AG10803 (cell line): ENCODE data around the gene NXNL2.

Experiments used
- DNase-seq: peaks from one replicate; pipeline ENCODE4 v3.0.0; 2010; ENCODE audit warnings: low read depth
- H3K4me3 ChIP-seq: 2 replicates; pipeline ENCODE4 v1.5.1; 2011; ENCODE audit warnings: mild to moderate bottlenecking, low read length, control low read depth
- CTCF ChIP-seq: conservative IDR thresholded peaks from 2 replicates; pipeline ENCODE4 v1.5.1; 2011; ENCODE audit warnings: mild to moderate bottlenecking, low read length, control low read depth, inconsistent platforms

NXNL2 gene

DNA sequence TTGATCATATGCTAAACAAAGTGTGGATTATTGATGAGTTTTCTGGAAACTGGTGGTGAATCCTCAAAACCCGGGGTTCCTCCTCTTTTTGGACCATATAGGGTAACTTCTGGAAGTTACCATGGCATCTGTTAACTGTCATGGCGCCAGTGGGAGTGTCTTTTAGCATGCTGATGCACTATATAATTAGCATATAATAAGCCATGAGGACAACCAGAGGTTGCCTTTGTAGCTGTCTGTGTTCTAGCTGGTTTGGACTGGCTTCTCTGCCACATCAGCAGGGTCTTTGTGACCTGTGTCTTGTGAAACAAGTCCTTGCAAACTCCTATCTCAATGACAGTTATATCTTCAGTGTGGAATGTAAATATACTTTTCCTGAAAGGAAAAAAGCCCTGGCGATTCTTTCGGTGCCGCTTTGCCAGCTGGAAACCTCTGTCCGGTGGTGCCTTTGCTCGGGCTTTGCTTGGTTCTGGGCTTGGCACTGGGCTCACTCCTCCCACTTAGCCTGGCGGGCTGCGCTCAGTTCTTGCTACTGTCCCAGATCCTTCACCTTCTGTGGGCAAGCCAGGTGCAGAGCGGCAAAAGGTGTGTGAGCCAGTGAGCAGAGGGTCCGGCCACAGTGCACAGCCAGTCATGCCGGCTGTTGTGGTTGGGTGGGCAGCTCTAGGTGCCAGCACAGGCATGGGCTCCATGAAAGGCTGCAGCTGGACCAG lies 20.4 kb downstream of the NXNL2 start:
- H3K4me3 ChIP-seq: no peak overlapping the region
- no peak for DNase-seq
- no peak for TF ChIP-seq CTCF

- no peak for TF ChIP-seq CTCF
- no peak for DNase-seq
- H3K4me3 ChIP-seq: no peak overlapping the region
These were observed 24.7 kb downstream of the NXNL2 start for GRCh38 chr9:88559661-88560060.

DNA sequence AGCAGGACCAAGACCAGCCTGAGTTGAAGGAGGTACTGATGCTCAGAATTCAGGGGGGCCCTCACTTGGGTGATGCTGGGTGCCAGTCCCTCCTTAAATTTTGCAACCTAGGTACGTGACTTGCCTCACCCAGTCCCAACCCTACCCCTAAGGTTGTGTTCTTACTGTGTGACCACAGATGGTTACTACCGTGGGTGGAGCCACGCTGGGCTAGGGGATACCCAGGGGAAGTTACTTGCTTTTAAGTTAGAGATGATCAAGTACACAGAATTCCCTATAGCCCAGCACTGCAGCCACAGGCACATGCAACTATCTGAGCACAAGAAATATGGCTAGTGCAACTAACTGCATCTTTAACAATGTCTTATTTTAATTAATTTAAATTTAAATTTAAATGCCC lies 32.9 kb downstream of the NXNL2 start:
- no peak for DNase-seq
- no peak overlapping the region for H3K4me3 ChIP-seq
- TF ChIP-seq CTCF: no peak

GRCh38 chr9:88571419-88571818 lies 36.4 kb downstream of the NXNL2 start:
- peak; percentile 24 for DNase-seq
- H3K4me3 ChIP-seq: no peak overlapping the region
- TF ChIP-seq CTCF: no peak

GRCh38 chr9:88572684-88573083 lies 37.7 kb downstream of the NXNL2 start:
- TF ChIP-seq CTCF: no peak
- no peak for DNase-seq
- H3K4me3 ChIP-seq: no peak overlapping the region

DNA sequence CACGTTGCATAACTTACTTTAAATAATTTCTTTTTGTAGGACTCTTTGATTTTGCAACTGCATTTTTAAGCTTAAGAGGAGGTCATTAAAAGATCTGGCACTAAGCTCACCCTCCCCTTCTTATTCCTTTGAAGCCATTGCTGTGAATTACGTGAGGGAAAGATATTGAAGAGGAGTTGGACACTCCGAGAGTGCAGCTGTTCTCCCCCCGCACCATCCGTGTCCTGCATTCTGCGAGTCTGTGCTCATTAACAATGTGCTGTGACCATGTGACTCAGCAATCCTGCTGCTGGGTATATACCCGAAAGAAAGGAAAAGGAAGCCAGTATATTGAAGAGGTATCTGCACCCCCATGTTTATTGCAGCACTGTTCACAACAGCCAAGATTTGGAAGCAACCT lies 40.0 kb downstream of the NXNL2 start:
- peak; percentile 68 for DNase-seq
- no peak for TF ChIP-seq CTCF
- H3K4me3 ChIP-seq: 0 out of 2 replicates have a peak overlapping the region, but pooled peaks have one; percentile 20
